Stimulated activated naive CD8-positive, alpha-beta T cell treated with anti-CD3 and anti-CD28 coated beads, Interleukin-15, amount 100 ng/mL, for 72 hours (primary cell): ENCODE results near the gene CYTH2.

Experiments
- ATAC-seq: fragments of 150-1000 bp; cut with Tn5 transposase; 2 replicates; pipeline ENCODE4 v1.10.0; 2021; ENCODE audit warnings: mild to moderate bottlenecking, moderate library complexity
- DNase-seq, 2 donors: peaks; one replicate each; pipeline ENCODE4 v3.0.0; 2021 to 2022
- H3K27ac Mint-ChIP-seq, 2 donors: one replicate each; pipeline ENCODE4 v1.8.0; 2022; ENCODE audit warnings: mild to moderate bottlenecking in 2 of 2, mixed read lengths in 2 of 2, moderate library complexity in 2 of 2
- H3K27me3 Mint-ChIP-seq: one replicate; pipeline ENCODE4 v1.8.0; 2022; ENCODE audit warnings: mixed read lengths
- H3K4me1 Mint-ChIP-seq: one replicate; pipeline ENCODE4 v1.8.0; 2022; ENCODE audit warnings: mild to moderate bottlenecking, mixed read lengths
- H3K4me3 Mint-ChIP-seq, 2 donors: one replicate each; pipeline ENCODE4 v1.8.0; 2022; ENCODE audit warnings: mild to moderate bottlenecking in 2 of 2, mixed read lengths in 2 of 2, moderate library complexity in 1 of 2
- H3K9me3 Mint-ChIP-seq, 2 donors: one replicate each; pipeline ENCODE4 v1.8.0; 2022; ENCODE audit warnings: mixed read lengths in 2 of 2

The CYTH2 gene

DNA sequence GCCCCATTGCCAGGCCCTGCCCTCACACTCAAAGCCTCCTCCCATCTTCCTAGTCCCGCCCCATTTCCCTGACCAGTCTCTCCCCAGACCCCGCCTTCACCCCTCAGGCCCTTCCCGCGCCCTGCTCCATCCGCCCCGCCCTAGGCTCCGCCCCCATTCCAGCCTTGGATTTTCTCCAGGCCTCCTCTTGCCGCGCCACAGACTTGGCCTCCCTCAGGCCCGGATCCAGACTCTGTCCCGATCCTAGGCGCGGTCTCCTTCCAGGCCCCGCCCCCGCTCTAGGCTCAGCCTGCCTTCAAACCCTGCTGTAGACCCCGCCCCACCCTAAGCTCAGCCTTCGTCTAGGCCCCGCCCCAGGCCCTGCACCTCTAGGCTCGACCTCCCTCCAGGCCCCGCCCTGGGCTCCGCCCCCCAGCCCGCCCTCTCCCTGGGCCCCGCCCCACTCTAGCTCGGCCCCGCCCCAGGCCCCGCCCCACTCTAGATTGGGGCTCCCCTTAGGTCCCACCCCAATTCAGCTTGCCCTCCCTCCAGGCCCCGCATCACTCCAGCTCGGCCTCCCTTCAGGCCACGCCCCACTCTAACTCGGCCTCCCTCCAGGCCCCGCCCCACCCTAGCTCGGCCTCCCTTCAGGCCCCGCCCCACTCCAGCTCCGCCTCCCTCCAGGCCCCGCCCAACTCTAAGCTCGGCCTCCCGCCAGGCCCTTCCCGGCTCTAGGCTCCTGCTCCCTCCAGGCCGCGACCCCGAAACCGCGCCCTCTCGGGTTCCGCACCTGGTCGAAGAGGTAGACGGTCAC lies 24.0 kb downstream of the CYTH2 start:
- DNase-seq, result peak; percentile 89
- peaks cover 44% of the 10 kb centered on the region for H3K27me3 Mint-ChIP-seq

DNA sequence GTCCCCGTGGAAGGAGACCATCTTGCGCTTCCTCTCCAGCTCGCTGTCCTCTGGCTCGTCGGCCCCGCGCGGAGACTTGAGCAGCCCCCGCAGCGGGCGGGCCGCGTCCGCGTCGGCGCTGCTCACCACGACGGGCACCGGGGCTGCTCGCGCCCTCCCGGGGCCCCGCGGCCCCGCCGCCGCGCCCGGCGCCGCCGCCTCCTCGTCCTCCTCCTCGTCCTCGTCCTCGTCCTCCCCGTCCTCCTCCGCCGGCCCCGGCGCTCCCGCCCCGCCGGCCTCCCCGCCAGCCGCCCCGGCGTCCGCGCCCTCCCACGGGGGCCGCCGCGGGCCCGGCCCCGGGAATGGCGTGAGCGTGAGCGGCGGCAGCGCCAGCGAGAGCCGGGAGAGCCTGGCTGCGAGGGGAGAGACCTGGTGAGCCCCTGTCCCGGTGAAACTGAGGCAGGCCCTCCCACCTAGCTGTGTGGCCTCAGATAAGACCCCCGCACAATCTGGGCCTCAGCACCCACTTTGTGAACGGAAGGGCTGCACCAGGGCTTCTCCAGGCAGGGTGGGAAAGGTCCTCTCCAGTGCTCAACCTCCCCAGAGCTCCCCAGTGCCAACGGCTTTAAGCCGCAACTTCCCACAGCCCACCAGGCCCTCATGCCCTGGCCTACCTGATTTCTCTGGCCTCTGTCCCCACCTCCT lies 24.7 kb downstream of the CYTH2 start:
- peaks cover 48% of the 10 kb centered on the region for H3K4me1 Mint-ChIP-seq
- no peaks in the 10 kb centered on the region for H3K9me3 Mint-ChIP-seq
- peaks cover 44% of the 10 kb centered on the region for H3K27me3 Mint-ChIP-seq
- no peak for DNase-seq
- H3K4me3 Mint-ChIP-seq, result peak overlapping the region; percentile 79 to 90
- peak overlapping the region in 1 of 2 donors; percentile 59 for H3K27ac Mint-ChIP-seq
- ATAC-seq, result peak; percentile 41

More for the DNA sequence above, 24.0 kb downstream of the CYTH2 start:
- Mint-ChIP-seq H3K4me3 (peak overlapping the region; percentile 48 to 82), H3K27ac (peak overlapping the region in 1 of 2 donors; percentile 28), H3K4me1 (peaks cover 46% of the 10 kb centered on the region), H3K9me3 (no peaks in the 10 kb centered on the region)
- peak; percentile 76 for ATAC-seq

DNA sequence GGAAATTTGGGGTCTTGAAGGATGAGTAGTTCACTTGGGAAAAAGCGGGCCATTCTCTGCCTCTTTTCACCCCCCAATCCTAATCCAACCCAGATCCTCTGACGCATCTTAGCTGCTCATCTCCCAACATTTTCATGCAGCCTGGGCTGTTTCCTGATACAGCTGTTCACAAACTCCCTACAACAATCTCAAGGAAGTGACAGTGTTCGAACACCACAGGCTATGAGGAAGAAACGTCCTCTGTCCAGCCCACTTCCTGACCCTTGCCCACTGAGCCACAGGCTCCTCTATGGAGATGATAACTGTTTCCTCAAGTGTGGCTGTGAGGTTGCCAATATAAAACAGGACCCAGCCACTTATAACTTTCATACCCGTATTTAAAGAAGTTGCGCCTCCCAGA lies 26.2 kb downstream of the CYTH2 start:
- Mint-ChIP-seq H3K27me3 (peaks cover 40% of the 10 kb centered on the region), H3K27ac (no peak overlapping the region), H3K9me3 (no peaks in the 10 kb centered on the region), H3K4me1 (peaks cover 43% of the 10 kb centered on the region), H3K4me3 (no peak overlapping the region)
- ATAC-seq, result no peak
- no peak for DNase-seq

DNA sequence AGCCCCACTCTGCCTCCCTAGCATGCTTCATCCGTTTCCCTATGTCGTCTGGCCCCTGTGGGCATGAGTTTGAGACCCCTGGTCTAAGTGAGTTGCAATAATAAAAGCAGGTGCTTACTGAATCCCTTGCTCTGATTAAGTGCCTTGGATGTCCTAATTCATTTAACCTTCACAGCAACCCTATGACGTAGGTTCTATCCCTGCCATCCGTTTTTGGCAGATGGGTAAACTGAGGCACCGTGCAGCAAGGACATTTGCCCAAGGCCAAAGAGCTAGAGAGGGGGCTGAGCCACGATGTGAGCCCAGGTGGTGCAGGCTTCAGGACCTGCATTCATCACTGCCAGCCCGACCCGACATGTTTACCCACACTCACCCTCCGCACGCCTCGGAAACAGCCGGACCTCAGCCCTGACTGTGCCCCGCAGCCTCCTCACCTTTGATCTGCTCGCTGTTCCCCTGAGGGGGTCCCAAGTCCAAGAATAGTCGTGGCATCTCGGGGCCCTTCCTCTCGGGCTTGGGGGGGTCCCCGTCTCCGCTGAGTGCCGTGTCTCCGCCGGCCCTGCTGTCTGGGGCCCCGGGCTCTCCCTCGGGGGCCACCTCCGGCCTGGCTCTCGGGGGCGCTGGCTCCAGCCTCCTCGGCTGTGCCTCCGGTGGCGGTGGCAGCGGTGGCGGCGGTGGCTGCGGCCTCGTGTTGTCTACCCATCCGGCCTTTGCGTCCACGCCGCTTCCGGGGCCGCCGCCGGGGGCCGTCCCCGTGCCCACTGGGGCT lies 28.0 kb downstream of the CYTH2 start:
- ATAC-seq (no peak), DNase-seq (no peak)
- peaks cover 30% of the 10 kb centered on the region for H3K27me3 Mint-ChIP-seq
- H3K4me1 Mint-ChIP-seq, result peaks cover 43% of the 10 kb centered on the region
- H3K9me3 Mint-ChIP-seq, result no peaks in the 10 kb centered on the region
- H3K4me3 Mint-ChIP-seq, result peak overlapping the region in 1 of 2 donors; percentile 44
- H3K27ac Mint-ChIP-seq, result peak overlapping the region in 1 of 2 donors; percentile 54

DNA sequence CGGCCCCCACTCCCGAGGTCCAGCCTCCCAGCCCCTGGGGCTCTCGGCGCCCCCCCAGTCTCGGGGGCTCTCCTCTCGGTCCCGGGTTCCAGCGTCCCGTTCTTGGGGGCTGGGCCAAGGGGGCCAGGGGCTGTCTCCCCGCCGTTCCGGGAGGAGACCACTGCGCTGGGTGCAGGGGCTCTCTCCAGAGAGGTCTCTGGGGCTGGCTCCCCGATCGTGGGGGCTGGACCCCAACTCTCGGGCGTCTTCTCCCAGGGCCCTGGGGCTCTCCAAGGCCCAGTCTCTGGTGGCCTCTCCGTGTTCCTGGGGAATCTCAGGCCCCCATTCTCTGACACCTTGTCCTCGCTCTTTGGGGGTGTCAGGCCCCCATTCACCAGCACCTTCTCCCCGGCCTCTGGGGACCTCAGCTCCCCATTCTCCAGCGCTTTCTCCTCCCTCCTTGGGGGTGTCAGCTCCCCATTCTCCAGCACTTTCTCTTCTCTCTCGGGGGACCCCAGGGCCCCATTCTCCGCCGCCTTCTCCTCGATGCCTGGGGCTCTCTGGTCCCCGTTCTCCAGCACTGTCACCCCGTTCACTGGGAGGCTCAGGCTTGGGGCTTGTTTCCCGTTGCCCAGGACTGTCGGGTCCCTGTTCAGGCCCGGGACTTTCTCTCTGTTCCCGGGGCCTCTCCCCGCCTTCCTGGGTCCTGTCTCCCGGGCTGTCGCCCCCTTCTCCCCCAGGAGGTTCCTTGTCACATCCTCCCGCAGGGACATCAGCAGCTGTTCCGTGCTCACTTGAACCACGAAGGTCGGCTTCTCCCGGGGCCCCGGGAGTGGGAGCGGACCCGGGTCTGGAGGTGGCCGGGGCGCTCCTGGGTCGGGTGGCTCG lies 28.8 kb downstream of the CYTH2 start:
- Mint-ChIP-seq H3K4me3 (peak overlapping the region; percentile 32 to 52), H3K9me3 (no peaks in the 10 kb centered on the region), H3K4me1 (peaks cover 41% of the 10 kb centered on the region), H3K27ac (no peak overlapping the region), H3K27me3 (peaks cover 22% of the 10 kb centered on the region)
- no peak for DNase-seq
- ATAC-seq, result no peak

DNA sequence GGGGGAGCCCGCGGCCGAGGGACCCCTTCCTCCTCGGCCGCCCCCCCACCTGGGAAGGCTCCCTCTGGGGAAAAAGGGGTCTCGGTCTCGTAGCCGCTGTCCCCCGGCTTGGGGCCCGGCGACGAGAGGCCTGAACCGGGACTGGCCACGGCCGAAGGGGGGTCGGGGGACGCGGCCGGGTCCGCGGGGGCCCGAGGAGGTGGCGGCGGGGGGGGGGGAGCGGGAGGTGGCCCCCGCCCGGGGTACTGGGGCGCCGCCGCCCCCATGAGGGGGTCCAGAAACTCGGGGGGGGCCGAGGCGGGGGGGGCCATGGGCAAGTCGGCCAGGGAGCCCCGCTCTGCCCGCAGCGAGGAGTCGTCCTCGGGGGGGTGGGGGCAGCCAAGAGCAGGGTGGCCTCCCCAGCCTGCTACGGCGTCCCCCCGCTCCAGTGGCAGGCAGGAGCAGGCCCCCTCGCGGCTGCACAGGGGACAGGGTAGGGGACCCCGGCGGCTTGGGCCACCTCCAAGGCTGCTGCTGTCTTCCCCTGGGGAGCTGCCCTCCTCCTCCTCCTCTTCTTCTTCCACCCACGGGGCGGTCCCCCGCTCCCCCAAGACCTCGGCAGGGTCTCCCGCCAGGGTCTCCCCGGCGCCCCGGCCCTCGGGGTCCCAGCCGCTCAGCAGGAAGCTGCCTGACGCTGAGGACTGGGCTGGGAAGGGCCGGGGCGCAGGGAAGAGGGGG lies 29.6 kb downstream of the CYTH2 start:
- ATAC-seq (peak; percentile 38), DNase-seq (no peak)
- H3K9me3 Mint-ChIP-seq, result no peaks in the 10 kb centered on the region
- H3K4me1 Mint-ChIP-seq, result peaks cover 38% of the 10 kb centered on the region
- H3K4me3 Mint-ChIP-seq, result no peak overlapping the region
- H3K27me3 Mint-ChIP-seq, result peaks cover 22% of the 10 kb centered on the region
- H3K27ac Mint-ChIP-seq, result no peak overlapping the region

DNA sequence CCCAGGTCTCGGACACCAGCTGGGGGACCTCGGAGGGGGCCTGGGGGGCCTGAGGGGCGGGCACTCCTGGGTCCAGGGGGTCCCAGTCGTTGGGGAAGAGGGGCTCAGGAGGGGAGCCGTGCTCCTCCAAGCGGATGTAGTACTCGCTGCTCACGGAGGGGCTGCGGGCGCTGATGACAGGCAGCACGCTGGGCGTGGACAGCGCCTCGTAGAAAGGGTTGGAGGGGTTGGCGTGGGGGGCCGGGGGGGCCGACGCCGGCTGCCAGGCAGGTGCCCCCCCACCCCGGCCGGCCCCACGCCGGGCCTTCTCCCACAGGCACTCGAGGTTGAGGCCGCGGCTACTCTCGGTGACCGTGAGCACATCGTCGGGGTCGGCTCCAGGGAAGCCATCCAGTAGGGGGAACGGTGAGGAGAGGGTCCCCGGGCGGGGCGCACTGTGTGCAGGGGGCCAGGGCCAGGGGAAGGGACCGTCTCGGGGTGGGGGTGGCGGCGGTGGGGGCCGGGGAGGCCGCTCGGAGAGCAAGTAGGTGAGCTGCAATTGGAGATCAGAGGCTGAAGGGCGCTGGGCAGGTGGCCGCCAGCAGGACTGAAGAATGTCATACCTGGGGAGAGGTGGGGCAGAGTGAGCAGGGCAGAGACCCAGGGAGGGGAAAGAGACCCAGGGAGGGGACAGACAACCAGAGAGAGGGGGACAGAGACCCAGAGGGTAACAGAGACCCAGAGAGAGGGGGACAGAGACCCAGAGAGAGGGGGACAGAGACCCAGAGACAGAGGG lies 30.3 kb downstream of the CYTH2 start:
- Mint-ChIP-seq H3K9me3 (no peaks in the 10 kb centered on the region), H3K4me1 (peaks cover 33% of the 10 kb centered on the region), H3K27me3 (peaks cover 15% of the 10 kb centered on the region), H3K4me3 (no peak overlapping the region), H3K27ac (no peak overlapping the region)
- ATAC-seq (no peak), DNase-seq (no peak)

DNA sequence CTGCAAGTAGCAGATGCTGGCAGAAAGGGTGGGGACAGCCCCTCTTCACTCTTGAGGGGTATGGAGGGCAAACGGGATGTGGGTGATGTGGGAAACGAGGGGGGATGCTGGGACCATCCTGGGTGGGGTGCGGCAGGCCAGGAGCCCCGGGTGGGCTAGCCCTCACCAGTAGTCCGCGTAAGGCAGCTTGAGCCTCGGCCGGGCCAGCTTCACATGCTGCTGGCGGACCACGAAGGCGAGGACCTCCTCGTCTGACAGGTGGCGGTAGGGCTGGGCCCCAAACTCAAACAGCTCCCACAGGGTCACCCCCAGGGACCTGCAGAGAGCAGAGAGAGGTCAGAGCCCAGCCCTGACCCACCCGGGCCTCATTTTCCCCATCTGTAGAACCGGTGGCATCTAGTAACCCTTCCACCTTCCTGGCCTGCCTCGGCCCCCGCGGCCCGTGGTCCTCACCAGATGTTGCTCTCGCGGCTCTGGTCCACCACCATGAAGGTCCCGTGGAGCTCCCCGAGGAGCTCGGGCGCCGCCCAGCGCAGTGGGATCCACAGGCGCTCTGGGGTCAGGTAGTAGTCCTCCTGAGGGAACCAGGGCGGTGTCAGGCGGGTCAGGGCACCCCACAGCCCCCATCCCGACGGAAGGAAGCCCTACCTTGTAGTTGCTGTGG lies 31.8 kb downstream of the CYTH2 start:
- Mint-ChIP-seq H3K4me1 (peaks cover 31% of the 10 kb centered on the region), H3K4me3 (peak overlapping the region; percentile 70 to 83), H3K9me3 (no peaks in the 10 kb centered on the region), H3K27ac (no peak overlapping the region), H3K27me3 (peaks cover under 1% of the 10 kb centered on the region)
- no peak for ATAC-seq
- DNase-seq, result no peak

DNA sequence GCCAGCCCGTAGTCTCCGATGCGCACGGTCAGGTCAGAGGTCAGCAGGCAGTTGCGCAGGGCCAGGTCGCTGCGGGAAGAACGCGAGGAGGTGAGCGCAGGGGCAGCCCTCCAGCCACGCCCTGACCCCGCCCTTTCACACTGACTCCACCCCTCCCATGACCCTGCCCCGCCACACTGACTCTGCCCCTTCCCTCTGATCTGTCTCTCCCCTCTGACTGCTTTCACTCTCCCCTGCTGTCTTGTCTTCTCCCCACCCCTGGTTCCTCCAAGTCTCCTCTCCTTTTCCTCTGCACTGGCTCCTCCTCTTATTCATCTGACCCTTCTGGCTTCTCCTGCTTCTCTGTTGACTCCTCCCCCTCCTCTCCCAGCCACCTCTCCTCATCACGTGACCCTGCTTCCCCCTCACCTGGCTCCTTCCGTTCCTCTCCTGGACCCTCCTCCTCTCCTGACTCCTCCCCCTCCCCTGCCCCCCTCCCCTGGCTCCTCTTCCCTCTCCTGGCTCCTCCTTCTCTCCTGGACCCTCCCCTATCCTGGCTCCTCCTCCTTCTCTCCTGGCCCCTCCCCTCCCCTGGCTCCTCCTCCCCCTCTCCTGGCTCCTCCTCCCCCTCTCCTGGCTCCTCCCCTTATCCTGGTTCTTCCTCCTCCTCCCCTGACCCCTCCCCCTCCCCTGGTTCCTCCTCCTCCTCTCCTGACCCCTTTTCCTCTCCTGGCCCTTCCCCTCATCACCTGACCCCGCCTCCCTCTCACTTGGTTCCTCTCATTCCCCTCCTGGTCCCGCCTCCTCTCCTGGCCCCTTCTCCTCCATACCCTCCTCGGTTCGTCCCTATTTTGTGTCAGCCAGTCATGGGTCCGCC lies 32.6 kb downstream of the CYTH2 start:
- Mint-ChIP-seq H3K27me3 (no peaks in the 10 kb centered on the region), H3K27ac (peak overlapping the region; percentile 75 to 89), H3K4me3 (peak overlapping the region; percentile 70 to 83), H3K9me3 (no peaks in the 10 kb centered on the region), H3K4me1 (peaks cover 31% of the 10 kb centered on the region)
- ATAC-seq (peak; percentile 71), DNase-seq (peak; percentile 59 to 66)

DNA sequence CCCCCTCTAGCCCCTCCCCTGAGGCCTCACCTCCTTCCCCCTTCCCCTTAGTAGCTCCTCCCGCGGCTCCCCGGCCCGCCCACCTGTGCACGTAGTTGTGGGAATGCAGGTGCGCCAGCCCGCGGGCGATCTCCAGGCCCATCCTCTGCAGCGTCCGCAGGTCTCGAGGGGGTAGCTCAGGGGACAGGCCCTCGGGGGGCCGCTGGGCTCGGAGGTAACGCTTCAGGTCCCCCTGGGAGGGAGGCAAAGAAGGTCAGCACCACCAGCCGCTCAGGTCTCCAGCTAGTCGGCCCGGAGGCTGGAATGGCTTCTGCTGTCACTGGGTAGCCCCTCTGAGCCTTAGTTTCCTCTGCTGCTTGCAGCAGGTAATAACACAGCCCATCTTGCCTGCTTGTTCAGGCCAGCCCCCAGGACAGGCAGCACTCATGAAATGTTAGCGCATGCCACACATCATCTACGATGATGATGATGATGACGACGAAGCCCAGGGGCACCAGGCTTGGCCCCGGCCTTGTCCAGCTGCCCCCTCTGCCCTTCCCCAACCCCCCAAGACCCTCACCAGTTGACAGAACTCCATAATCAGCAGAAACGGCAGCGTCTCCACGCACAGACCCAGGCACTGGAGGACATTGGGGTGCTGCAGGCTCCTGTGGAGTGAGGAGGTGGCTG lies 33.3 kb downstream of the CYTH2 start:
- no peaks in the 10 kb centered on the region for H3K27me3 Mint-ChIP-seq
- peak overlapping the region; percentile 70 to 83 for H3K4me3 Mint-ChIP-seq
- H3K9me3 Mint-ChIP-seq, result no peaks in the 10 kb centered on the region
- no peak for ATAC-seq
- peak overlapping the region in 1 of 2 donors; percentile 89 for H3K27ac Mint-ChIP-seq
- peaks cover 31% of the 10 kb centered on the region for H3K4me1 Mint-ChIP-seq
- peak in 1 of 2 donors; percentile 66 for DNase-seq

DNA sequence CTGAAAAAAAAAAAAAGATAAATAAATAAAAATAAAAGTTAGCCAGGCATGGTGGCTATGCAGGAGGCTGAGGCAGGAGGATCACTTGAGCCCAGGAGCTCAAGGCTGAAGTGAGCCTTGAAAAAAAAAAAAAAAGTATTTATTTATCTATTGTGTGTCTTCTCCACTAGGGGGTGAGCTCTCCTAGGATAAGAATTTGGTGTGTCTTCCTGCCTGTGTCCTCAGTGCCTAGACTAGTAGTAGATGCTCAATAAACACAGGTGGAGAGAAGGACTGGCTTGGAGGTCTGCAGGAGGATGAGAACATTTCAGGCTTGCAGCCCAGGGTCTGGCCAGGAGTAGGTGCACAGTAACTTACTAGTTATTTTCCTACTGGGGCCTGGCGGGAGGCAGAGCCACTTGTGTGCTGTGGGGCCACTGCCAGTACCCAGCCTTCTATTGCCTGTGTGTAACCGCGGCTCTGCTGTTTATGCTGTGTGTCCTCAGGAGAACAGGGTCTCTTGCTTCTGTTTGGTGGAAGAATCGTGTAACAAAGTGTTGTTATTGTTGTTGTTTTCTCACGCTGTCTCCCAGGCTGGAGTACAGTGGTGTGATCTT lies 37.1 kb downstream of the CYTH2 start:
- ATAC-seq (peak; percentile 42), DNase-seq (no peak)
- no peak overlapping the region for H3K4me3 Mint-ChIP-seq
- H3K27ac Mint-ChIP-seq, result peak overlapping the region in 1 of 2 donors; percentile 35
- H3K4me1 Mint-ChIP-seq, result peaks cover 30% of the 10 kb centered on the region
- H3K27me3 Mint-ChIP-seq, result no peaks in the 10 kb centered on the region
- H3K9me3 Mint-ChIP-seq, result no peaks in the 10 kb centered on the region

DNA sequence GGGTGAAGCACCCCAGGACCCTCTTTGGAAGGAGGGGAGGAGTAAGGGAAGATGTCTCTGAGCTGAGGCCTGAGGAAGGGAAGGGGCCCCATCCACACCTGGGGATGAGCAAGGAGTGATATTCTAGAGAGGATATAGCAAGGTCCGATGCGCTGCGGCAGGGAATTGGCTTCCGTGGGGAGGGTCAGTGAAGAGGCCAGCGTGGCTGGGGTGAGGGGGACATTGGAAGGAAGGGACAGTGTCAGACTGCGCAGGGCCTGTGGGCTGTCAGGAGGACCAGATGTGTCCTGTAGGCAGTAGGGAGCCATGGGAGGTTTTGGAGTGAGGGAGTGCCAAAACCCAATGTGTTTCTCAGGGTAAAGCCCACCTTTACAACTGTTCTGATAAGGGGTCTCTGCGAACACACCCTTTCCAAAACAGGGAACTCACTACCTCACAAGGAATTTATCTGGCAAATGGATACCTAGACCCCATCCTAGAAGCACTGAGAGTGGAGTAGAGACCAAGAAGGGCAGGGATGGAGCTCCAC lies 38.8 kb downstream of the CYTH2 start:
- peaks cover 15% of the 10 kb centered on the region for H3K4me1 Mint-ChIP-seq
- DNase-seq, result no peak
- no peak overlapping the region for H3K4me3 Mint-ChIP-seq
- no peak for ATAC-seq
- H3K27ac Mint-ChIP-seq, result no peak overlapping the region
- H3K27me3 Mint-ChIP-seq, result no peaks in the 10 kb centered on the region
- no peaks in the 10 kb centered on the region for H3K9me3 Mint-ChIP-seq
